ENCODE measurements around the gene PIGQ.

PIGQ gene

DNA sequence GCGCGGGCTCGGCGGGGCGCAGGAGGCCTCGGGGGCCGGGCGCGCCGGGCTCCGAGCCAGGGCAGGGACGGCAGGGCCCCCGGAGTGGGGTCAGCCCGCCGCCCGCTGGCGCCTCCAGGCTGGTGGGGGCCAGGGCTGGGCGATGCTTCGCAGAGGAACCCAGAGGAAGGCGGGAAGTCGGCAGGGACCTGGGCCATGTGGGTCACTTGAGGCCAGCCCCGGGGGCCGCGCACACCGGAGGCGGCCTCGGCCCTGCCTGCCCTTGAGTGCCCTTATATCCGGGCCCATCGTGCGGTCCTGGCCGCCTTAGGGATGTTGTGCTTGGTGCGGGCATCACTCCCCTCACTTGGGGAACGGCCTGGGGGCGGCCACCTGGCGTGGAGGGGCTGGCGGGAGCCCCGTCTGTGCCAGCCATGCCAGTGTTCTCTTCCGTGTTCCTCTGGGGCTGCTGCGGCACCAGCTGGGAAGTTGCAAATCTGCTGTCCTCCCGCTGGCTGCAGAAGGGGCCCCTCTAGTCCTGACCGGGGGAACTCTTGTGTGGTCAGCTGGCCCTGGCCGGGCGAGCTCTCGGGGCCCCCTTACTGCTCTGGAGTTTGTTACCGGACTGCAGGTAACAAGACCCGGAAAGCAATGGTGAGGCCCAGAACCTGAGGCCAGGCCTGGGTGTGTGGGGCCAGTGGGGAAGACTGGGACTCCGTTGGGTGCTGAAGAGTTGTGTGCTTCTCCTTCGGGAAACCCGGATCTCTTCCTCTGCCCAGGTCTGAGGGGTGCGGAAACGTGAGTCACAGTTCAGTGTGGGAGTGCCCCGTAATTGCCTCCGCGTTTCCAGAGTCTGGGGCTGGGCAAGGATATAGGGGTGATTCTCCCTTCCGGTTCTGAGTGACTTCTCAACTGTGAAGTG is 41.4 kb upstream of the PIGQ start:
- DNase-seq (ENCODE audit: low read depth in 2 of 2): peak; percentile 65 to 71
- peak overlapping the region; percentile 76 to 79 for H3K4me3 ChIP-seq (replicated peaks in 1 of 2; ENCODE audit: low read depth in 2 of 2, low read length in 2 of 2)
- TF ChIP-seq, protein P1, sequence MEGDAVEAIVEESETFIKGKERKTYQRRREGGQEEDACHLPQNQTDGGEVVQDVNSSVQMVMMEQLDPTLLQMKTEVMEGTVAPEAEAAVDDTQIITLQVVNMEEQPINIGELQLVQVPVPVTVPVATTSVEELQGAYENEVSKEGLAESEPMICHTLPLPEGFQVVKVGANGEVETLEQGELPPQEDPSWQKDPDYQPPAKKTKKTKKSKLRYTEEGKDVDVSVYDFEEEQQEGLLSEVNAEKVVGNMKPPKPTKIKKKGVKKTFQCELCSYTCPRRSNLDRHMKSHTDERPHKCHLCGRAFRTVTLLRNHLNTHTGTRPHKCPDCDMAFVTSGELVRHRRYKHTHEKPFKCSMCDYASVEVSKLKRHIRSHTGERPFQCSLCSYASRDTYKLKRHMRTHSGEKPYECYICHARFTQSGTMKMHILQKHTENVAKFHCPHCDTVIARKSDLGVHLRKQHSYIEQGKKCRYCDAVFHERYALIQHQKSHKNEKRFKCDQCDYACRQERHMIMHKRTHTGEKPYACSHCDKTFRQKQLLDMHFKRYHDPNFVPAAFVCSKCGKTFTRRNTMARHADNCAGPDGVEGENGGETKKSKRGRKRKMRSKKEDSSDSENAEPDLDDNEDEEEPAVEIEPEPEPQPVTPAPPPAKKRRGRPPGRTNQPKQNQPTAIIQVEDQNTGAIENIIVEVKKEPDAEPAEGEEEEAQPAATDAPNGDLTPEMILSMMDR (IDR thresholded peaks at IDR 0.05; ENCODE audit: low read depth, low read length): no peak

DNA sequence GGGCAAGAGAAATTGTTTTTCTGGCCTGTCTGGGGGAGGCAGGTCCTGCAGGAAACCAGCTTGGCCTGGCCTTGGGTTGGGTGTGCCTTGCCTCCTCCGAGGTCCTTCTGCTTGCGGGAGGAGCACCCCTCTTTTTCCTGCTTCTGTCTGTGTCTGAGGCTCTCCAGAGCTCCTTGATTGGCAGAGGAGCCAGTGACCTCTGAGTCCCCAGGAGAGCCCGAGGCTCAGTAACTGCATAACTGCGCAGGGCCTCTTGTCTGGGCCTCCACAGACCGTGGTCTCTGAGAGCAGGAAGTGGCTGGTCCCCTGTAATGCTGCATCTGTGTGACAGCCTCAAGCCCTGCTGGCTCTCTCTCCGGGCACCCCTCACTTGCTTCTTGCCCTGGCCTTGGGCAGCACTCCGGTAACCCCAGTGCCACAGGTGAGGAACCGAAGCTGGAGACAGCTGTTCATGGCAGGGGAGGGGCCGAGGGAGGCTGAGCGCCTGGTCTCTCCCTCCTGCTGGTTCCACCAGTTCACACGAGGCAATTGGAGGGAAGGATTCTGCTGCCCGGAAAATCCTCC is 40.7 kb upstream of the PIGQ start:
- no peak for DNase-seq (ENCODE audit: low read depth in 2 of 2)

DNA sequence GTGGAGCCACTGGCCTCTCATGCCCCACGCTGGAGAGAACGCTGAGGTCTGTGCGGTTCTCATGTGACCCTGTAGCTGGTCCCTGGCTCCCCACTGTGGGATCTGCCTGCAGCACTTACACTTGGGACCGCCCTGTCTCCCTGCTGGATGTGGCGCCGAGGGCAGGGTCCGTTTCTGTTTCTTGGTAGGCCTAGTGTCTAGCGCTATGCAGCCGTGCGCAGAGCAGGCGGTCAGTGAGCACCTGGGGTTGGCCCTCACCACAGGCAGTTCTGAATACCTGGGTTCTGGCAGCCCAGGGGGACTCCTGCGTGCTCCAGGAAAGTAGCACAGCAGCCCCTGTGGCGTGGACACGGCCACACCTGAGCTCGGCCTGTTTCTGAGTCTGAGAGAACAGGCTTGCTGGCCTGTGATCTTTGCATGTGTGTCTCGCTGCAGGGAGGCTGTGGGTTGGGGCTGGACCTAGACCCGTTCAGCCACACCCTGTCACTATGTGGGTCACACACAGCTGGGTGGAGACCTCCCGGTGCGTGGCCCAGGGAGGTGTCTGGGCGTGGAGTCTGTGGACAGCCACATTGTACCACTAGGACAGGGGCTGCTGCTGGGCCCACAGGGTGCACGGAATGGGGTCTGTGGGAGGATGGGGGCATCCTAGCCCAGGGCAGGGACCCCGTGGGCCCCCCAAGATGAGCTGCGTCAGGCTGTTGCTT is 39.5 kb upstream of the PIGQ start:
- no peak overlapping the region for H3K4me3 ChIP-seq (replicated peaks in 1 of 2; ENCODE audit: low read depth in 2 of 2, low read length in 2 of 2)
- no peak for DNase-seq (ENCODE audit: low read depth in 2 of 2)
- TF ChIP-seq, protein P1 (IDR thresholded peaks at IDR 0.05; ENCODE audit: low read depth, low read length): no peak

More for the DNA sequence above, 40.7 kb upstream of the PIGQ start:
- TF ChIP-seq, protein P1 (IDR thresholded peaks at IDR 0.05; ENCODE audit: low read depth, low read length): no peak
- peak overlapping the region; percentile 76 to 79 for H3K4me3 ChIP-seq (replicated peaks in 1 of 2; ENCODE audit: low read depth in 2 of 2, low read length in 2 of 2)

DNA sequence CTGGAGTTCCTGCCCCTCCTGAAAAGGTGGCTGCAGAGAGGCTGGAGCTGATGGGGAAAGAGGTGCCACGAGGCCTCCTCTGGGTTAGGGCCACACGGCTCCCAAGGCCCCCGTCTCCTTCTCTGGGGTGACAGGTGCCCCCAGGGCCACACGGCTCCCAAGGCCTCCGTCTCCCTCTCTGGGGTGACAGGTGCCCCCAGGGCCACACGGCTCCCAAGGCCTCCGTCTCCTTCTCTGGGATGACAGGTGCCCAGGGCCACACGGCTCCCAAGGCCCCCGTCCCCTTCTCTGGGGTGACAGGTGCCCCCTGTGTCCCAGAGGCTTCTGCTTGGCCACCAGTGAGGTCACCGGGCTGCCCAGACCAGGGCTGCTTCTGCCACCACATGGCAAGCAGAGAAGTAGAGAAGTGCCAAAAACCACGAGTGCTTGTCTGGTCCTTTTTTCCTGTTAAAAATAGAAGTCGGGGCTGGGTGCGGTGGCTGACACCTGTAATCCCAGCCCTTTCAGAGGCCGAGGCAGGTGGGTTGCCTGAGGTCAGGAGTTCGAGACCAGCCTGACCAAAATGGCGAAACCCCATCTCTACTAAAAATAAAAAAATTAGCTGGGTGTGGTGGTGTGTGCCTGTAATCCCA is 38.2 kb upstream of the PIGQ start:
- TF ChIP-seq, protein P1 (IDR thresholded peaks at IDR 0.05; ENCODE audit: low read depth, low read length): no peak

DNA sequence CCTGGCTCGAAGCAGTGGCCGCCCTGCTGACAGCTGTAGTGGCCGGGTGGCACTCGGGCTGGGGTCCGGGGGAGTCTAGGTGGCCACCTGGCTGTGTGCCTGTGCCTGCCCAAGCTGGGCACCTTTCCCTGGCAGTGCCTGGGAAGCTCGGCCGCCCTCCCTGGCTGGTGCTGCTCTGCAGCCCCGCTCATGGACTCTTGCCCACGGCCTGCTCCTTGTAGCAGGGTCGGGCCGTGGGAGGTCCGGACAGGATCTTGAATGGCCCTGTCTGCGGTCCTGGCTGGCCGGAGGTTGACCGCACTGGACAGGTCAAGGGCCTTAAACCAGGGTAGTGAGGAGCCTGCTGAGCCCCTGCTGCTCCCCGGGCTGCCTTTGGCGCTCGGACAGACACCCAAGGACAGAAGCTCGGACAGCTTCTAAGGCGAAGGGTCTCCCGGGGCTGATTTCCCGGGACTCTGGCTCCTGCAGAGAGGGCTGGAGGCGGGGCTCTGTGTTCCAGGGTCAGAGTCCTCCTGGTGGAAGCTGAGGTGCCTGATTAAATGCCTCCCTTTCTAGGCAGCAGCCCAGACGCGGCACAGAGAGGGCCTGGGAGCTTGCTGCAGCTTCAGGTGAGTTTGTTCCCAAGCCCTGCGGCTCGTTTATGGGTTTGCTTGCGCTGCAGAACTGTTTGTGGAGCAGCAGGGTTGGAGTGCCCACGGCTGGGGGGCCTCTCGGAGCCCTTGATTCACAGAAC is 36.2 kb upstream of the PIGQ start:
- DNase-seq (ENCODE audit: low read depth in 2 of 2): no peak
- TF ChIP-seq, protein P1 (IDR thresholded peaks at IDR 0.05; ENCODE audit: low read depth, low read length): no peak
- H3K4me3 ChIP-seq (replicated peaks in 1 of 2; ENCODE audit: low read depth in 2 of 2, low read length in 2 of 2): no peak overlapping the region

More for the DNA sequence above, 38.2 kb upstream of the PIGQ start:
- no peak for DNase-seq (ENCODE audit: low read depth in 2 of 2)
- H3K4me3 ChIP-seq (replicated peaks in 1 of 2; ENCODE audit: low read depth in 2 of 2, low read length in 2 of 2): no peak overlapping the region

DNA sequence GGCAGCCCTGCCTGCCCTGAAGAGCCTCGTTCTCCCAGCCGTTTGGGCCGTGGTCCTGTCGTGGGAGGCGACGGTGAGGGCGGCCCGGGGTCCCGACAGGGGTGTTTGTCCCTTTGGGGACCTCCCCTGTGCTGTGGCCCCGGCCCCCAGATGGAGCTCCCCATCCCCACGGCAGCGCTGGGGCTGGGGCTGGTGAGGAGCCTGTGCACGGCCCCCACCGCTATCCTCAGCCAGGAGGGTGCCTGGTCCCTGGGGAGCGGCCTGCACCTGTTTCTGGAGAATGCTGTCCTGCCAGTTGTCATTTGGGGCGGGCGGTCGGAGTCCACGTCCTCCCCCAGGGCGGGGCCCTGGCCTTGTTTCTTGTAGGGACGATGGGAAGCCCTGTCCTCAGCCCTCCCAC is 35.6 kb upstream of the PIGQ start:
- TF ChIP-seq, protein P1 (IDR thresholded peaks at IDR 0.05; ENCODE audit: low read depth, low read length): no peak
- no peak overlapping the region for H3K4me3 ChIP-seq (replicated peaks in 1 of 2; ENCODE audit: low read depth in 2 of 2, low read length in 2 of 2)
- DNase-seq (ENCODE audit: low read depth in 2 of 2): no peak

Measured in cardiac fibroblast (primary cell).